ENCODE data around the gene CELF2. TPM values are rescaled to one million over a fixed set of nuclear protein-coding genes. Genes with fewer than 3 reads are reported as not detected.

Gene CELF2
- polyA plus RNA-seq, 1 experiment = 24.7 TPM

DNA sequence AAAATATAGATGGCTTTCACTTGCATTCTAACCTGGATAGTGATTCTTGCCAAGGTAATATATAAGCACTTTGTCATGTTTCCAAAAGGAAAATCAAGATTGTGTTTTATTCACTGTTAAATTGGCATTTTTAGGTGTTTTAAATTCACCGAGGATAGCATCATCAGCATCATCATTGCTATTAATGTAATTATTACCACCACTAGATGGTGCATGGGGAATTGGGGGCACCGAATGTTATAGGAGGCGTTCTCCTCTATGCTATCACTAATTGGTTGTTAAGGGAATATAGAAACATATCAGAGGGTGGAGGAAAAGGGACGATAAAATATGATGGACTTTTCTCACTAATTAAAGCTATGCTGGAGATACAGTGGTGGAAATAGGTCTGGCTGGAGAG lies 95.5 kb downstream of the CELF2 start:
- H3K27ac ChIP-seq (ENCODE audit: low read depth, low read length) = no peak overlapping the region
- ChIA-PET POLR2A (no interaction called here), CTCF (no interaction called here)
- H3K27me3 ChIP-seq (ENCODE audit: control insufficient read depth, insufficient read depth, low read length) = no peaks in the 10 kb centered on the region
- no peak for DNase-seq (ENCODE audit: low read depth, low spot score)
- TF ChIP-seq CTCF (IDR thresholded peaks at IDR 0.05; ENCODE audit: low read depth, low read length) = 0 out of 2 replicates have a peak, but pooled peaks have one; percentile 17
- H3K9me3 ChIP-seq (ENCODE audit: control insufficient read depth, insufficient read depth, low read length) = no peaks in the 10 kb centered on the region
- no peak overlapping the region for H3K4me3 ChIP-seq (ENCODE audit: low read depth, low read length)

DNA sequence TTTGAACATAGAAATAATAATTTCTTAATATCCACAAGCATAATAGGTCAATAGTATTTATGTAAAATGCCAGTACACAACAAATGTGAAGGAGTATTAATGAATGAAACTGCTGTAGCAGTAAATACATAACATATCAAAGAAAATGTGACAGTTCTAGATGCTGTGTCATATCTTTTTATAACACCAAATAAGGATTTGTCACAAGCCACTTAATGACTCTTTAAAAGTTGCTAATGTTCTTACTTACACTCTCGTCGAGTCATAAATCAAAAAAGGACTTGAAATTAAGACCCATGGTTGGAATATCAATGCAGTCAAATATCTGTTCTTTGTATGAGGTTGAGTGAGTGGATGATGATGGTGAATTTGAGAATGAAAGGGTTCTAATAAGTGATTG lies 96.6 kb downstream of the CELF2 start:
- Histone ChIP-seq H3K27me3 (ENCODE audit: control insufficient read depth, insufficient read depth, low read length) (no peaks in the 10 kb centered on the region), H3K27ac (ENCODE audit: low read depth, low read length) (no peak overlapping the region), H3K9me3 (ENCODE audit: control insufficient read depth, insufficient read depth, low read length) (no peaks in the 10 kb centered on the region), H3K4me3 (ENCODE audit: low read depth, low read length) (no peak overlapping the region)
- ChIA-PET CTCF (no interaction called here), POLR2A (no interaction called here)
- TF ChIP-seq CTCF (IDR thresholded peaks at IDR 0.05; ENCODE audit: low read depth, low read length) = no peak
- DNase-seq (ENCODE audit: low read depth, low spot score) = no peak

DNA sequence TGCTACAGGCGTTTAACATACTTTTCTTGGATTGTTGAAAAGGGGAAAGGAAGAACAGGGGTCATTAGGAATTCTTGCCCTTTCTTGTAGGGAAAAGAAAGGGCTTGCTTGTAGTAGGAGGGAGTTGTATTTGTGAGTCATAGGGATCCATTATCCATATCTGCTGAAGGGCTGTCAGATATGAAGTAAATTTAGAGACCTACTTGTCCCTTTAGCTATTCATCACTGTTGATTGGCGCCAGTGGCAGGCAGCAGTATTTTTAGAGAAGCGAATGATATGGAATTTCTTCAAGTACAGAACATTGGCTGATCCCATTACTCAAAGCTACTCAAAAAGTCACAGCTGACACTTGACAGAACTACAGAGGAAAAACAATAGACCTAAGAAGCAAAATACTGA lies 97.7 kb downstream of the CELF2 start:
- Histone ChIP-seq H3K9me3 (ENCODE audit: control insufficient read depth, insufficient read depth, low read length) (no peaks in the 10 kb centered on the region), H3K4me3 (ENCODE audit: low read depth, low read length) (no peak overlapping the region), H3K27me3 (ENCODE audit: control insufficient read depth, insufficient read depth, low read length) (no peaks in the 10 kb centered on the region), H3K27ac (ENCODE audit: low read depth, low read length) (no peak overlapping the region)
- TF ChIP-seq CTCF (IDR thresholded peaks at IDR 0.05; ENCODE audit: low read depth, low read length) = no peak
- no peak for DNase-seq (ENCODE audit: low read depth, low spot score)
- CTCF ChIA-PET = no interaction called here
- POLR2A ChIA-PET = no interaction called here

DNA sequence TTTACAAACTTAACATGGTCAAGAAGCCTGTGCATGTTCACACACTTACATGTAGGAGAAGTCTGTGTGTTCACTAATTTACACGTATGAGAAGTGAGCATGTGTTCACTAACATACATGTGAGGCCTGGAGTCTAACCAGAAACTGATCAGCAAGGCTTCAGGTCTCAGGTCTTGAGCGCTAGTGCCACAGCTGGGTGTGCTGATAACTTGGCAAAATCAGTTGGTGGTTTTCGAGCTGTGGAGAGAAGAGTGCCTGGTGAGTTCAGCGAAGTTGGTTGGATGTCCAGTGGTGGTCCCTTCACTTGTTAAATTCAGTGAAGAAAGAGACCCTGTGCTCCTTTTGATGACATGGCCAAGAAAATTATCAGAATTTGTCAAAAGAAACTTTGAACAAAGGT lies 98.7 kb downstream of the CELF2 start:
- CTCF ChIA-PET = no interaction called here
- no peak for DNase-seq (ENCODE audit: low read depth, low spot score)
- POLR2A ChIA-PET = no interaction called here
- Histone ChIP-seq H3K27me3 (ENCODE audit: control insufficient read depth, insufficient read depth, low read length) (no peaks in the 10 kb centered on the region), H3K27ac (ENCODE audit: low read depth, low read length) (no peak overlapping the region), H3K9me3 (ENCODE audit: control insufficient read depth, insufficient read depth, low read length) (no peaks in the 10 kb centered on the region), H3K4me3 (ENCODE audit: low read depth, low read length) (no peak overlapping the region)
- no peak for TF ChIP-seq CTCF (IDR thresholded peaks at IDR 0.05; ENCODE audit: low read depth, low read length)

- no peaks in the 10 kb centered on the region for H3K9me3 ChIP-seq (ENCODE audit: control insufficient read depth, insufficient read depth, low read length)
- H3K27me3 ChIP-seq (ENCODE audit: control insufficient read depth, insufficient read depth, low read length) = no peaks in the 10 kb centered on the region
- no peak overlapping the region for H3K27ac ChIP-seq (ENCODE audit: low read depth, low read length)
- CTCF ChIA-PET = no interaction called here
- no peak for DNase-seq (ENCODE audit: low read depth, low spot score)
- no peak overlapping the region for H3K4me3 ChIP-seq (ENCODE audit: low read depth, low read length)
- TF ChIP-seq CTCF (IDR thresholded peaks at IDR 0.05; ENCODE audit: low read depth, low read length) = no peak
- POLR2A ChIA-PET = no interaction called here
These were observed 99.1 kb downstream of the CELF2 start for GRCh38 chr10:11116817-11117216.

All from AG04450 (cell line).